C4-2B (cell line): ENCODE data around the gene PAFAH1B2.

Experiments
- H3K27ac ChIP-seq: fragments of 450-650 bp; 2 replicates; pipeline ENCODE4 v1.5.1; 2017
- CTCF ChIP-seq: fragments of 450-650 bp; conservative IDR thresholded peaks from 2 replicates; pipeline ENCODE4 v1.5.1; 2017; ENCODE audit warnings: mild to moderate bottlenecking
- ZFX ChIP-seq: fragments of 450-650 bp; IDR thresholded peaks from 2 replicates; pipeline ENCODE4 v1.6.1; 2017

PAFAH1B2 gene

GRCh38 chr11:117197516-117198456, 53.7 kb downstream of the PAFAH1B2 start:
- TF ChIP-seq CTCF = no peak; the same call in 1 of the 2 replicates

GRCh38 chr11:117198613-117199012, 54.5 kb downstream of the PAFAH1B2 start:
- no peak overlapping the region; the same call in 1 of the 2 replicates for H3K27ac ChIP-seq
- TF ChIP-seq CTCF (no peak), ZFX (no peak)

More at GRCh38 chr11:117197516-117198456, 53.7 kb downstream of the PAFAH1B2 start:
- H3K27ac ChIP-seq = peak overlapping the region; percentile 26

- peak within 1 kb of the TSS; percentile 26; the same call in 1 of the 2 replicates for H3K27ac ChIP-seq
Measured at GRCh38 chr11:117199053-117199915, 55.2 kb downstream of the PAFAH1B2 start, which contains the start of gene TAGLN. Gene TAGLN, plus strand, starts transcription at chr11:117199370. Its CDS starts 3,644 bp downstream, at chr11:117203014.

GRCh38 chr11:117199916-117200812, 56.1 kb downstream of the PAFAH1B2 start:
- H3K27ac ChIP-seq = no peak overlapping the region
- no peak for TF ChIP-seq ZFX
- no peak for TF ChIP-seq CTCF

More at GRCh38 chr11:117199053-117199915, 55.2 kb downstream of the PAFAH1B2 start, which contains the start of gene TAGLN:
- TF ChIP-seq CTCF (no peak), ZFX (no peak)

GRCh38 chr11:117200813-117201657, 56.9 kb downstream of the PAFAH1B2 start:
- TF ChIP-seq ZFX (no peak), CTCF (no peak)

More at GRCh38 chr11:117200813-117201657, 56.9 kb downstream of the PAFAH1B2 start:
- H3K27ac ChIP-seq = no peak overlapping the region
